Hematopoietic multipotent progenitor cell treated with erythropoietin and hydrocortisone succinate and interleukin-3 and kit ligand, for 6 days (in vitro differentiated cells): Measurements from ENCODE around the gene NXPH2.
"Not testable (repeated sequence)": the region's sequence is repeated elsewhere in the genome, so short reads cannot be mapped to it uniquely, and the experiment has no call there.

Experiments
- DNase-seq: peaks from one replicate; pipeline ENCODE4 v3.0.0-alpha.2; 2015

The NXPH2 gene

GRCh38 chr2:138752197-138752956 is 27.8 kb downstream of the NXPH2 start:
- DNase-seq = no peak

GRCh38 chr2:138744713-138745112 is 35.5 kb downstream of the NXPH2 start:
- DNase-seq = no peak

DNA sequence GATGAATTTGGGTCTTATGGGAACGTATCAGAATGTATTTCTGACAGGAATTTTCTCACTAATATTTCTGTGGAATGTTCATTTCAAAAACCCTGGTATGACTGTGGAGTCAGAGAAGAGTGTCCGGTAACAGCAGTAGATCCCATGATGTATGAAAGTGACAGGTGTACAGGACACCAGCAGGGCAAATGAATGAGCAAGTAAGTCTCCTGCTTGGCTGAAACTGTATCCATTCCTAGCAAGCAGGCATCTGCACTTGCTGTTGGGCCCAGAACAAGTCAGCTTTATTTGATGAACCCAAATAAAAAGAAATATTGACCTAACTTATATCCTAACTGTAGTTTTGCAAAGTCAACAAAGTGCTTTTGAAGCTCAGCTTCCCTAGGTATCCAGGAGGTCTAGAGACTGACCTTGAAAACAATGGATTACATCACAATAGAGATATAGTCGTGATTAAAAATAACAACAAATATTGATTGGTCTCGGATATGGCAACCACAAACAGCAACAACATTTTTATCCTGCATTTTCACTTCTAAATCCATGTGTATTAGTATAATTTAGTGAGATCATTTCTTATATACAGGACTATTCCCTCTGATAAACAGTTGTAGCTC is 37.6 kb downstream of the NXPH2 start:
- no peak for DNase-seq

DNA sequence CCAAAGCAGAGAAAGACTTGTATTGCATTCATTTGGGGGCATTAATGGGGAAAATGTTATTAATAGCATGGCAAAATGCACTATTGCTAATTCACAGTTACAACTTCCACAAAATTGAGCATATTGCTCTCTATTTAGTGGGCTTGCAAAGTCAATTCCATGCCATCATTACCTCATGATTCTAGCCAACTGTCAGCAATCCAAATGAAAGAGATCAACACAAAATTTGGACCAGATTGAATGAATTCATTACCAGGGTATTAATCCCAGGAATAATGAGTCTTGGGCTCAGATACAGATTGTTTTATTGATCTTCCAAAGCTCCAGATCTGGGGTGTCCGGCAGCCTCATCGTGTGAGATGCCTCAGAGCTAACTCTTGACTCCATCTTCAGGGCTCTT is 38.3 kb downstream of the NXPH2 start:
- no peak for DNase-seq

DNA sequence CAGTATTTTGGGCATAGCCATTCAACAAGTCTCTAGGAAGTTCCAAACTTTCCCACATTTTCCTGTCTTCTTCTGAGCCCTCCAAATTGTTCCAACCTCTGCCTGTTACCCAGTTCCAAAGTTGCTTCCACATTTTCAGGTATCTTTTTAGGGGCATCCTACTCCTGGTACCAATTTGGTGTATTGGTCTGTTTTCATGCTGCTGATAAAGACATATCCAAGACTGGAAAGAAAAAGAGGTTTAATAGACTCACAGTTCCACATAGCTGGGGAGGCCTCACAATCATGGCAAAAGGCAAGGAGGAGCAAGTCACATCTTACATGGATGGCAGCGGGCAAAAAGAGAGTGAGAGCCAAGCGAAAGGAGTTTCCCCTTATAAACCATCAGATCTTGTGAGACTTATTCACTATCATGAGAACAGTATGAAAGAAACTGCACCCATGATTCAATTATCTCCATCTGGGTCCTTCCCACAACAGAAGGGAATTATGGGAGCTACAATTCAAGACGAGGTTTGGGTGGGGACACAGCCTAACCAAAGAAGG is 43.1 kb downstream of the NXPH2 start:
- DNase-seq = not testable (repeated sequence)

DNA sequence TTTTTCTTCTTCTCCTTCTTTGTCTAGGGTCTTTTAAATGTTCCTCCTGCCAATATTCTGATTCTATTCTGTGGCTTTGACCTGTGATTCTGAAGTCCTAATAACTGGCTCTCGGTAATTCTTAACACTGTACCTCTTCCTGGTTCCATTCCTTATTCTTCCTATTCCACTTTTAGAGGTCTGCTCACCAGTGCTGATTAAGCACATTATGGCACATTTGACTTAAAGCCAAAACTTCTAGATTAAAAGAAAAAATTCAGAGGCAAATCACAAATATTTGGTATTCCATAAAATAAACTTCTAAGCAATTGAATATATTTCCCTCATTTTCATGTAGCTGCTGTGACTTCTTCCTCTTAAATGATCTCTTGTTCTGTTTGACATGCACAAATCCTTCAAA is 47.5 kb downstream of the NXPH2 start:
- no peak for DNase-seq

GRCh38 chr2:138730497-138731030 is 49.6 kb downstream of the NXPH2 start:
- DNase-seq = no peak

- DNase-seq = no peak
These were observed 52.2 kb downstream of the NXPH2 start for GRCh38 chr2:138727956-138728355.

GRCh38 chr2:138726681-138727080 is 53.5 kb downstream of the NXPH2 start:
- DNase-seq = no peak

DNA sequence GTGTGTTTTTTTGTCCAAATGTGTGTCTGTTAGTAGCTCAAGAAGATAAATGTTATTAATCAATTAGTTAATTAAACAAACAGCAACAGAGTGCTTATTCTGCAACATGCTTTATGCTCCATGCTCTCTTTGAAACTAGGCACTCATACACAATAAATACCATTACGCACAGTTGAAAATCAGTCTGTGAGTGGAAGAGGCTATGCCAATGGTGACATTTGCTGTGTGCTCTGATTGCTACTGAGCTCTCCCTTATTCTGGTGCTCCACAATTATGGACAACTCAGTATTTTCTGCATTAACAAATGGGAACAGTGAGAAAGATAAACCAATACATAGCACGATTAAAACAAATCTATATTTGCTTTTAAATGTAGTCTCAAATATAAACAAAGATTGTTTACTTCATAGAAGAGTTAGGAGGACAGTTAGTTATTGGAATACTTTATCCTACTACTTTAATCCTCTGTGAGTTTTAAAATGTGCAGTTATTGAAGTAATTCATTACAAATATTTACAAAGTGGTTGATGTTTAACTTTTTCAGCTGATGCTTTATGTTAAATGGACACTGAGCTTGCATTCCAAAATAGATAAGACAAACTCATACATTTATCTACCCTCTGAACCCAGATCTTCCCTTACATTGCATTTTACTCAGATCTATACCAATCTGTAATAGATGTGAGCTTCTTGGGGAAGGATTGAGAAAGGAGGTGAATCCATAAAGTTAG is 55.3 kb downstream of the NXPH2 start:
- DNase-seq = no peak

- DNase-seq = no peak
These were observed 55.9 kb downstream of the NXPH2 start for GRCh38 chr2:138724327-138724726.

GRCh38 chr2:138723196-138723987 is 56.8 kb downstream of the NXPH2 start:
- DNase-seq = no peak

DNA sequence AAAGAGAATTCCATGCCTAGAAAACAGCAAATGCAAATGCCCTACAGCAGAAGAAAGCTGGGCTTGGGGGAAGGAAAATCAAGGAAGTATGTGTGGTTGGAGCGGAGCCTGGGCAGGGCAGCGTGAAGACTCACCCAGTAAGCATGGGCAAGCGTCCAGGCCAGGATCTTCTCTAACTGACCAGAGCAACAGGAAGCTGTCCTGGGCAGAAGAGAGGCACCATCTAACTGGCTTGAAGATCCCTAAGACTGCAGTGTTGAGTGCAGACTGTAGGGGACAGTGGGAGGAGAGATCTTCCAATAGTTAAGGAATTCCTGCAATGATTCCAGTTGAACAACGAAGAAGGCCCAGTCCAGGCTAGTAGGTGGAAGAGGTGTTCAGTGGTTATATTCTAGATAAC is 57.9 kb downstream of the NXPH2 start:
- no peak for DNase-seq

- no peak for DNase-seq
These were observed 60.0 kb downstream of the NXPH2 start for GRCh38 chr2:138720035-138720838.

- no peak for DNase-seq
These were observed 61.8 kb downstream of the NXPH2 start for GRCh38 chr2:138718405-138718804.

DNA sequence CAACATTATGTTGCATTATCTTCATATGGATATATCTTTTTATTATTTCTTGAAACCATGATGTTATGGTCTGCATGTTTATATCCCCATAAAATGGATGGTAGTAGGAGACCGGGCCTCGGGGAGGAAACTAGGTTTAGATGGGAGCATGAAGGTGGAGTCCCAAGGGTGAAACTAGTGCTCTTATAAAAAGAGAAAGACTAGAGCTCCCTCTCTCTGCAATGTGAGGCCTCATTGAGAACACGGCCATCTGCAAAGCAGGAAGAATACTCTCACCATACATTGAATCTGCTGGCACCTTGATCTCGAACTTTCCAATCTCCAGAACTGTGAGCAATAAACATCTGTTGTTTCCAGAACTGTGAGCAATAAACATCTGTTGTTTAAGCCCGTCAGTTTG is 64.0 kb downstream of the NXPH2 start:
- DNase-seq = peak; percentile 4

DNA sequence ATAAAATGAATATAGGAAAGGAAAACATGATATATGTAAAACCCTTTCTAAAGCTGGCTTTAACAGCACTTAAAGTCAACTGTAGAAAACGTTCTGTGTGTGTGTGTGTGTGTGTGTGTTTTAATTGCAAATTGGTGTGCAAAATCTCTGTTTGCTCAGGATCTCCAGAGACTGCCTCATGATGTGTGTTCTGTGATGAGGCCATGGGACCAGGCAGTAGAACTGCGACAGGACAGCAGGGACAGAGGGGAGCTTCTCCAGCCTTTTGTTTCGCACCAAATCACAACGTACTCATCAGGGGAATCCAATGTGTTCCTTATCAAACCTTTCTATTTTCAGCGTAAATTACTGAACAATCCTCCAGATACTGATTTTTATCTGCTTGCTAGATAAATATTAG is 66.7 kb downstream of the NXPH2 start:
- no peak for DNase-seq

DNA sequence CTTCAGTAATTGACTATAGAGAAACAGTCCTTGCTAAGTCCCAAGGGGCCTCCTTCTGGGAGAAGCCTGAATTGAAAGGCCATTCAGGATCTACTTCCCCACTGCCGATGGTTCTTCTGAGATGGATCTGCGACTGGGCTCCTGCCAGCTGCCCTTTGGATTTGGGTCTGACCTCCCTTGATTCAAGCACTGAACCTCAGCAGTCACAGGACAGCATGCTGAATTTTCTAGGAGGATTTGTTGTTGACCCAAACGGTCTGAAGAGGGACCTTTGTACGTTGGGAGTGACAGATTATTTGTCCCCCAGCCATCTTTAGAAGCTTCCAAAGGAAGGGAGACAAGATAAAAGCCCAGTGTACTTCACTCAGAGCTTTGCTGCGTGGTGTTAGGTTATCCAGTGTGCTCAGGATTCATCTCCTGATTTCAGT is 67.1 kb downstream of the NXPH2 start:
- DNase-seq = no peak

DNA sequence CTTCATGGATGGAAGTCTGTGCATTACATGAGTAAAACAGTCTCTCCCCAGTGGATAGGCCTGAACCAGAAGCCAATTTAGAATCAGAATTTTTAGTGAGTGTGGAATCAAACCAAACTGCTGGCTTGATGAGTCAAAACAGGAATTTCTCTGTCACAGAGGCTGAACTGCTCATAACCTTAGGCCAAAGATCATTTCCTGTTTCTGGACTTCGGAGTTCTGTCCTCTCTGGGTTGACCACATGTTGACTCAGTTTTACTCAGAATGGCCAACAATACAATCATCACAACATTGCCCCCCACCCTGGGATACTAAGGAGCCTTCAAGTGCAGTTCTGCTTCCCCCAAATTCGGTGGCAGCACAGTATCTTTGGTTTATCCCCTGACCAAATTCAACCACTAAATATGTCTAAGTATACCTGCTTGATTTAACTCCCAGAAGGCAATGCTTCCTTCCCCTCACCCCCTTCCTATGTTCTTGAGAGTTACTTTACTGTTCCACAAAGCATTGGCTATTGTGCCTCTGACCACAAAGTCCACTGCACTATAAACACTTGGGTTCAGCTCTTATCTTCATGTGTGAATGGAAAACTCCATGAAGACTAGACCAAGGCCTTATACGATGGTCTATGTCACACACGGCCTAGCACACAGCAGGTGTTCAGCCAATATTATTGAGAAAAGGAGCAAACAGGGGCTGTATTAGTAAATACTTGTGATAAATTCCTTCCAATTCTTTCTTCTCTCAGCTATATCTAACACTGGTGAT is 67.8 kb downstream of the NXPH2 start:
- DNase-seq = no peak

GRCh38 chr2:138711812-138712211 is 68.4 kb downstream of the NXPH2 start:
- peak; percentile 28 for DNase-seq

DNA sequence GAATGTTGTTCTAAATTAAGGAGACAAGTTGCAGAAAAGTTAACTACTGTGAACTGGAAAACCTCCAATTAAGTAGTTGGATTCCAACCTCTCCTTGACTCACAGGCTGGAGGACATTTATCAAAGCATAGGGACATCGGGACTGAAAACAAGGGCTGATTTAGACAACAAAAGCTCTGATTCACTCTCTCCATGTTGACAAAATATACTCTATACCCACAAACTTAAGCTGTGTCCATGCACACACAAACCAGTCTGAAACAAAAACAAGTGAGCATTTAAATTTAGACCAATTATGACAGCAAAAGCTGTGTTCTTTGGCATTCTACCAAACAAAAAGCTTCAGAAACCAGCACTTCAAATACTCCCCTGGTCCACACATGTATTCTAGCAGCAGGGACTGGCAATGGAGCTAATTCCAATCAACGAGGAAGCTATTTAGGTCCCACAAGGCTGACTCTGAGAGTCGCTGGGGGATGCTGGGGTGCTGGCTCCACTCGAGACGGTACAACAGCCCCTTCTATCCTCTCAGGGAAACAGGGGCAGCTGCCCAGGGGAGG is 71.4 kb downstream of the NXPH2 start:
- DNase-seq = no peak
